ENCODE measurements around the gene SMCP. TPM values are rescaled to one million over a fixed set of nuclear protein-coding genes. Genes with fewer than 3 reads are reported as not detected.
A peak's percentile ranks its signal among the peaks of the same experiment; 100 is the strongest.

SMCP gene
- total RNA-seq: not detected

DNA sequence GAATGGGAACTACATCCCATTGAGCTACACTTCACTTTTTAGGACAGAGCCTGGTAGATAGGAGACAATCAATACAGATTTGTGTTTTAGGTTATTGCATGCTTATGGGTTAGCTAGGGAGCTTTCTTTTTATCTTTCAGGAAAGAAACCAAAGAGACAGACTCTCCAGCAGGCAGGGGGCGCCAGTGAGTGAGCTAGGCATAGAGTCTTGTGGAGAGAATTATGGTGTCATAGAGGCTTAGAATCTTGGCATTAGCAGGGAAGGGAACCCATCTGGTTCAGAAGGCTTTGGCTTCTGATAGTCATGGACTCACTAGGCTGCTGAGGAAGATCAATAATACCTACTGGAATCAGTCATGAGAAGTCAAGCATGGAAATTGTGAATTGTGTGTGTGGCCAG is at the start of gene SMCP:
Gene SMCP, plus strand, starts transcription at position 281 of the 400 bp plus-strand sequence. CDS start 6,101 bp downstream, outside the sequence.
- DNase-seq (ENCODE audit: low spot score): no peak

GRCh38 chr1:152836870-152837269 is 41.3 kb upstream of the SMCP start:
- no peak for DNase-seq (ENCODE audit: low spot score)

- no peak for DNase-seq (ENCODE audit: low spot score)
Measured at GRCh38 chr1:152842556-152842955, 35.6 kb upstream of the SMCP start, which contains the start of gene LCE6A. Gene LCE6A (plus strand): TSS chr1:152842856. CDS start chr1:152843521, 665 bp downstream.

DNA sequence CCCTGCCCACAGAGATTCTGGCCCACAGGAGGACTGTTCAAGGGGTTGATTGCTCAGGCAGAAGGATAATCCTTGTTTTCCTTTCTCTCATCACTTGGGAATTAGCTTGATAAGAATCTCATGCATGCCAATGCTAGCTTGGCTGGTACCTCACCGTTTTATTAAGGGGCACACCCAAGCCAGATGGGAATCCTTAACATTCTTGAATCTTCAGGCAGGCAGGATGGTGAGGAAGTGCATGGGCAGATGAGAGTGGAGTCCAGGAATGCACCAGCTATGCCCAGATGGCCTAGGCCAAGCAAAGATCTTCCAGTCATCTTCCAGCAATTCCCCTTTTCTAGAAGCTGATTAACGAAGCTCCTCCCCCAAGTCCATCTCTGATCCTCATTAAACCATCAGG is 22.5 kb upstream of the SMCP start:
- DNase-seq (ENCODE audit: low spot score): no peak

- DNase-seq (ENCODE audit: low spot score): no peak
Measured at GRCh38 chr1:152858062-152858461, 20.1 kb upstream of the SMCP start.

GRCh38 chr1:152859696-152860095 is 18.4 kb upstream of the SMCP start, which contains the start of gene LCE7A:
Gene LCE7A (plus strand): TSS chr1:152859996. CDS start chr1:152860698, 702 bp downstream.
- no peak for DNase-seq (ENCODE audit: low spot score)

DNA sequence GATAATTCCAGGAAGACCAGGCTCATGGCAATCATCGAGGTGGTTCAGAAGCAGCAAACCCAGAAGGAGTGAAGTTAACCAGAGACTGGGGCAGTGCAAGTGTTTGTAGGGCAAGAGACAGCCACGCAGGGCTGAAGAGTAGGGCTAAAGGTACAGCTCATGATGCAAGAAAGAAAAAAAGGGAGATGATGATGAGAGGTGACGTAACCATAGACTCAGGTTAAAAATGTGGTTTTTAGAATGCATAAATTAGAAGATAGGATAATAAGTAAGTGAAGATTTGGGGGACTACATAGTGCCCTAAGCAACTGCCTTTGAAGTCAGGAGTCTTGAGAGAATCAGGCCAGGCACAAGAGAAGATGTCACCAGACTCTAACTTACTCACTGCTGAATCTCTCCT is 18.0 kb upstream of the SMCP start:
- DNase-seq (ENCODE audit: low spot score): no peak

GRCh38 chr1:152861374-152861773 is 16.7 kb upstream of the SMCP start:
- DNase-seq (ENCODE audit: low spot score): no peak

GRCh38 chr1:152864443-152864842 is 13.7 kb upstream of the SMCP start:
- DNase-seq (ENCODE audit: low spot score): no peak

- DNase-seq (ENCODE audit: low spot score): no peak
Measured at GRCh38 chr1:152866321-152866720, 11.8 kb upstream of the SMCP start.

GRCh38 chr1:152869808-152870419 is 8.2 kb upstream of the SMCP start:
- peak; percentile 74 for DNase-seq (ENCODE audit: low spot score)

- no peak for DNase-seq (ENCODE audit: low spot score)
Measured at GRCh38 chr1:152870831-152871730, 7.0 kb upstream of the SMCP start.

GRCh38 chr1:152871731-152872126 is 6.4 kb upstream of the SMCP start:
- no peak for DNase-seq (ENCODE audit: low spot score)

- no peak for DNase-seq (ENCODE audit: low spot score)
Measured at GRCh38 chr1:152873495-152873894, 4.6 kb upstream of the SMCP start.

- DNase-seq (ENCODE audit: low spot score): no peak
Measured at GRCh38 chr1:152876827-152877226, 1.3 kb upstream of the SMCP start.

DNA sequence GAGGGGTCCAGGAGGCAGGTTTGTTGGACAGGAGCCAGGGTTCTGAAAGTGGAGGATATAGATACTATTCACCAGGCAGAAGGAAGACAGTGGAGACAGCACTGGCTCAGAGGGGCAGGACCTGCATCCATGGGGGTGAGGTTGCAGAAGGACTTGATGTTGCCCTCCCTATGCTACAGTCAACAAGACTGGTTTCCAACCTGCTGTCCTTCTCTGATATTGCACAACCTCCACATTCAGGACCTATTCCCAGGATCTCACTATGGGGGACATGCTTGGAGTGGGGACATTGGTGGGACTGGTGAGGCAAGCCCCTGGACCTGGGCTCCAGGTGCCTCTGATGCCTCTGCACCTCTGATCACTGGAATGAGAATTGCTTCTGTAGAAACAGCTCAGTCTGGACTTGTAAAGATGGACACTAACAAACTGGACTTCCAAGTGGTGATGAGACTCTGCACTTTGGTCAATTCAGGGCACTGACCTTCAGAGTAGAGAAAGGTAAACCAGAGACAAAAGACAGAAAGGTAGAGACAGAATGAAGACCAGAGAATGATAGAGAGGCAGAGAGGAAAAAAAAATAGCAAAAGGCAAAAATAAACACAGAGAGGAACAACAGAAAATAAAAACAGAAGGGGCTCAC is 1.6 kb downstream of the SMCP start:
- DNase-seq (ENCODE audit: low spot score): no peak

GRCh38 chr1:152880316-152880715 is 2.2 kb downstream of the SMCP start:
- DNase-seq (ENCODE audit: low spot score): peak; percentile 66

DNA sequence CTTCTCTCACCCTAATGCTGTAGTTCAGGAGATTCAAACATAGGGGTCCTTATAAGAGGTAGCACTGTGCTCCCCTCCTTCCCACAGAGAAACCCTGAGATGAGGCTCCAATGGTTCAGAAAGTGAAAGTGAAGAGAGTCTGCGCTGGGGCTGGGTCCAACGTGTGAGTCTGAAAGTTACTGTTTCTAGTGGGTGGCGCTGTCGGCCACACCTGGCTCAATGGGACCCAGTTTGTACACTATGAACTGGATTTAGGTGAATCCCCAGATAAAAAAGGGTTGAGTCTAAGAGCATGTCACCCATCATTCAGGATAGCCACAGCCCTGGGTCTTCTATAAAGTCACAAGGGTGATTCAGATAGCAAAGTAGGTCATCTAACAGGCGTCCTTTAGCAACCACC is 2.8 kb downstream of the SMCP start:
- no peak for DNase-seq (ENCODE audit: low spot score)

GRCh38 chr1:152884085-152884484 is 6.0 kb downstream of the SMCP start:
- DNase-seq (ENCODE audit: low spot score): no peak

- no peak for DNase-seq (ENCODE audit: low spot score)
Measured at GRCh38 chr1:152884506-152884905, 6.4 kb downstream of the SMCP start.

GRCh38 chr1:152884966-152885624 is 7.0 kb downstream of the SMCP start:
- no peak for DNase-seq (ENCODE audit: low spot score)

DNA sequence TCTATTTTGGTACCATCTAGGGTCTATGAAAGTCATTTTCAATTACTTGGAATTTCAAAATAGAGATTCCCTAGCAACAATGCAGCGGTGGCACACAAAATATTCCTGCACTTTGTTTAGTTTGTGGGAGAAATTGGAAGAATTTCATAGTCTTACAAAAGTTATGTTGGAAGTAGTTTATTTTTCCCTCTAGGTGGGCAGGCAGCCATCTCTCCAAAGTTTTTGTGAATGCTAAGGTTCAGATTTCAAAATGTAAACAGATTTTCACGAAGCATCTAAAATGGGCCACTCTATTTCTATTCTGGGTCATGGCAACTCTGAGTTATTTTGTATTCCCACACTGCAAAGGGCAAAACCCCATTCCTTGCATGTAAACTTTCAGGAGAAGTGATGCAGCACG is 8.0 kb downstream of the SMCP start:
- no peak for DNase-seq (ENCODE audit: low spot score)
